Endometrial microvascular endothelial cells (primary cell): Measurements from ENCODE around the gene CAMK2G. TPM values are rescaled to one million over a fixed set of nuclear protein-coding genes. Genes with fewer than 3 reads are reported as not detected.
"Not testable (repeated sequence)": the region's sequence is repeated elsewhere in the genome, so short reads cannot be mapped to it uniquely, and the experiment has no call there.

Experiments
- in situ Hi-C: cut with HindIII; loops from 2 replicates; pipeline ENCODE4 v1.10.0; 2017; ENCODE audit warnings: low sequenced_read_pairs, low pct_unique_long_range_greater_than_20kb; ENCODE audit errors: inconsistent ontology term
- total RNA-seq: library from RNA; depleted of rRNA; stranded (reverse); fragments of >200 nt; gene quantifications from one replicate; pipeline ENCODE4 v1.2.3, GENCODE V29; 2015; ENCODE audit errors: inconsistent ontology term

The CAMK2G gene
- total RNA-seq = 21.5 TPM

- in situ Hi-C loops = no loop called here
Observed at GRCh38 chr10:73874267-73875138, at the start of gene CAMK2G. CAMK2G (minus strand) TSS chr10:73874555; CDS start chr10:73874461, 94 bp downstream.

GRCh38 chr10:73922864-73923133, 48.4 kb upstream of the CAMK2G start:
- in situ Hi-C loops = no loop called here

- in situ Hi-C loops = no loop called here
Observed at GRCh38 chr10:73922007-73922863, 47.9 kb upstream of the CAMK2G start.

GRCh38 chr10:73920089-73920488, 45.7 kb upstream of the CAMK2G start:
- in situ Hi-C loops = no loop called here

GRCh38 chr10:73919481-73919880, 45.1 kb upstream of the CAMK2G start:
- in situ Hi-C loops = not testable (repeated sequence)

- in situ Hi-C loops = no loop called here
Observed at GRCh38 chr10:73917566-73918305, 43.4 kb upstream of the CAMK2G start.

- in situ Hi-C loops = no loop called here
Observed at GRCh38 chr10:73916761-73917470, 42.6 kb upstream of the CAMK2G start.

- in situ Hi-C loops = no loop called here
Observed at GRCh38 chr10:73915206-73915851, 41.0 kb upstream of the CAMK2G start.

GRCh38 chr10:73914036-73914435, 39.7 kb upstream of the CAMK2G start:
- in situ Hi-C loops = no loop called here

GRCh38 chr10:73911553-73912004, 37.2 kb upstream of the CAMK2G start:
- in situ Hi-C loops = no loop called here

GRCh38 chr10:73910764-73911552, 36.6 kb upstream of the CAMK2G start, which contains the start of gene PLAU:
PLAU (plus strand) TSS chr10:73911132; CDS start chr10:73911556, 424 bp downstream.
- in situ Hi-C loops = no loop called here

GRCh38 chr10:73910401-73910763, 36.0 kb upstream of the CAMK2G start:
- in situ Hi-C loops = no loop called here

GRCh38 chr10:73909540-73910115, 35.3 kb upstream of the CAMK2G start:
- in situ Hi-C loops = no loop called here

GRCh38 chr10:73908853-73909539, 34.6 kb upstream of the CAMK2G start:
- in situ Hi-C loops = no loop called here

- in situ Hi-C loops = no loop called here
Observed at GRCh38 chr10:73907841-73908517, 33.6 kb upstream of the CAMK2G start.
